ENCODE data around the gene PRPS1.

- TF ChIP-seq CTCF (conservative IDR thresholded peaks at IDR 0.05; ENCODE audit: low read depth in 2 of 2) = no peak
- TF ChIP-seq POLR2AphosphoS5 (IDR thresholded peaks at IDR 0.05; ENCODE audit: low read depth) = no peak
- TF ChIP-seq EZH2 (IDR thresholded peaks at IDR 0.05; ENCODE audit: low read depth, unreplicated experiment) = no peak
- no peak for TF ChIP-seq EZH2phosphoT487 (IDR thresholded peaks at IDR 0.05; ENCODE audit: unreplicated experiment)
Observed at GRCh38 chrX:107601759-107602158, 26.6 kb upstream of the PRPS1 start.
